ENCODE data around the gene NOL3.

DNA sequence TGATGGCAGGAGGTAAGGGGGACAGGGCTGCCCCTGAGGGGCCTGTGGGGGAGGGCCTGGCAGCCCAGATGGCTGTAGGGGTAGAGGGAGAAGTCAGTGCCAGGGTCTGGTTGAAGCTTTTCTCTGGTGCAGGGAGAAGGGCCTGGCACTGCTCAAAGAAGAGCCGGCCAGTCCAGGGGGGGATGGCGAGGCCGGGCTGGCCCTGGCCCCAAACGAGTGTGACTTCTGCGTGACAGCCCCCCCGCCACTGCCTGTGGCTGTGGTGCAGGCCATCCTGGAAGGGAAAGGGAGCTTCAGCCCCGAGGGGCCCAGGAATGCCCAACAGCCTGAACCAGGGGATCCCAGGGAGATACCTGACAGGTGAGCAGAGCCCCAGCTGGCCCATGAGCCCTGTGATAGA, 2.8 kb upstream of the NOL3 start:
- no peak for TF ChIP-seq POLR2AphosphoS5 (IDR thresholded peaks at IDR 0.05; ENCODE audit: low read depth, low read length)
- no peak for TF ChIP-seq POLR2A (IDR thresholded peaks at IDR 0.05; ENCODE audit: low read depth, low read length)

Data from GM12892 (cell line).